ENCODE data around the gene CCSER2.

- TF ChIP-seq CTCF (IDR thresholded peaks at IDR 0.05; ENCODE audit: low read depth, low read length) (no peak), POLR2A (IDR thresholded peaks at IDR 0.05; ENCODE audit: extremely low read depth, insufficient read length) (no peak)
Measured at GRCh38 chr10:84497978-84498377, 169.6 kb downstream of the CCSER2 start.

All from NB4 (cell line).